Stimulated activated CD4-positive, alpha-beta T cell treated with anti-CD3 and anti-CD28 coated beads, Interleukin-15, amount 100 ng/mL, for 48 hours (primary cell): ENCODE data around the gene C3orf49.

Experiments
- DNase-seq, 2 donors: peaks; one replicate each; pipeline ENCODE4 v3.0.0-alpha.2; 2020; ENCODE audit warnings: low read depth in 2 of 2

C3orf49 gene, protein sequence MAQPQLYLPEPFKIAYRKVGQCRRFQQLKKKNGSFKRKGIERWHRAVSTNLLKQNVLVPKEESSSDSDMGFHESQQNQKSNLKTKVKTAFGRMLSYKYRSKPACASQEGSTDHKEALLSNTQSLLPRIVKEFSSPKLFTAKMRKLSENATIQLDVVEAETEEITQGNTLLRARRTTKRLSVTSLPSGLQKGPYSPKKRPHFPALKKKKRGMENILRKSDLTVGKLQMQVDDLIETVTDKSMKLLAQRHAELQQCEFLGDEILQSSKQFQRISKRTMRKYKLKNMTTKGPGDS

DNA sequence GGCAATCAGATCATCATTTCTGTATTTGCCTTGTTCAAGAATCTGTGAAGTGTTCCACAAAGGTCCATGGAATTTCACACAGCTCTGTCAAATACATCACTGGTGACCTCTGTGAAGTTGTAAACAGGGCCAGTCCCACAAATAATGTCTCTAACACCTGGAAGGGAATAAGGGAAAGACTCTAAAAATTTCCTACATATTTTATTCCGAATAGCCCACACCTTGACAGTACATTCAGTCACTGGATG lies at the start of gene C3orf49:
TSS of gene C3orf49 (plus strand) at position 149 of the 248 bp plus-strand sequence. CDS start 173 bp downstream, outside the sequence.
- no peak for DNase-seq

DNA sequence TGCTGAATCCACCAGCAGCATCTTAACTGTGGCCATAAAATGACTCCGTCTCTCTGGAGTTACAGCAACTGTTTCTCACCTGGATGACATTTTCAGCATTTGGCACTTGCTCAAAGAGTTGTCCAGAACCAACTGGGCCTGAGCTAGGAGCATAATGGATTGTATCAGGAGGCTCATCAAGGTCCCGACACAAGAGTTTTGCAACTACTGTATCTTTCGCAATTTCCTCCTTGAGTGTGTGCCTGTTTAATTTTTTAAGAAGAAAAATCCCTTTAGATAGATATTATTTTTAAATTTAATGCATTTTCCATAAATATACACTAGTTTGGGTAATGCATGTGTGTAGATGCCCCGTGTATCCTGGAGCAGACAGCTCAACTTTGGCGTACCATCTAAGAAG lies 44.3 kb upstream of the C3orf49 start:
- no peak for DNase-seq

DNA sequence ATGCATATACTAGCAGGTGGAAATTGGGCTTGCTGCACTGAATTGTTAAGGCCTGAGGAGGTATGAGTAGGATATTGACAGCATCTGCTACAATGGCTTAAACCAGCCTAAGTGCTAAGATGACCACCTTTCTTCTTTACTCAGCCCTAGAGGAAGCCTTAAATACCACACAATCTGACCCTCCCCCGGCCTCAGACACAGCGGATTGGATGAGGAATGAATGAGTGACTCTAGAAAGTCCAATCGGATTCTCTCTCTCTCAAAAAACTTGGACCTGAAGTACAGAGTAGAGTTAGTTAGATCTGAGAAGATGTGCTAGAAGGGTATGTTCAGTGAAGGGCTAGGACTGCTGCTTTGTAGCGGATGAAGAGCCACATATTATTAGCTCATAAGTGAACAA lies 39.9 kb upstream of the C3orf49 start:
- DNase-seq: no peak

DNA sequence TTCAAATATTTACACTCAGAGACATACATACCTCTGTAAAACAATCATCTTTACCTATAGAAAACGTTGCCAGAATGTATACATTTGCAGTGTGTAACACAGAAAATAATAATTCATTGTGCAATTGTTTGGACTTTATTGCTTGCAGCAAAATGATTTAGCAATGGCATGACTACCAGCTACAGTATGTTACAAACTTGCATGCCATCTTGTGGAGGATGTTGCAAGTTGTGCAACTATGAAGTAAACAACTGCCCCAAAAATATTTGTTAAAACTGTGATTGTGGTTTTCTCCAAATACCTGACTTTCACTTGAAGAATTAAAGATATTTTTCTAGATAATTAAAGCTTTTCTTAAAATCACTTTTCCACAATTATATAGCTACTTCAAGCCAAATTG lies 27.1 kb upstream of the C3orf49 start:
- DNase-seq: no peak

DNA sequence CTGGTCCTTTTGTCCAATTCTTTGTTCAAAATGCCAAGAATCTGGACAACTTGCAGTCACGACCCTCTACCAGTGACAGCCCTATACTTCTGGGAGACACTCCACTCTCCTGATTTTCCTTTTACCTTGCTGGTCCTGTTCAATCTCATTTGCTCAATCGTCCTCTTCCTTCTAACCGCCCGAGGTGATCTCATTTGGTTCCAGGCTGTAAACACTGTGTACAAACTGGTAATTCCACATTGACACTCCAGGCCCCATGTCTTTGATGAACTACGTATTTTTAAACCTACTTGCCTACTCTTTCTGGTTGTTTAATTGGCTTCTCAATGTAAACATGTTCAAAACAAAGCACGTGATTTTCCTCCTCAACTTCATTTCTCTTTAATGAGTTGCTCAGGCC lies 23.7 kb upstream of the C3orf49 start:
- DNase-seq: no peak

DNA sequence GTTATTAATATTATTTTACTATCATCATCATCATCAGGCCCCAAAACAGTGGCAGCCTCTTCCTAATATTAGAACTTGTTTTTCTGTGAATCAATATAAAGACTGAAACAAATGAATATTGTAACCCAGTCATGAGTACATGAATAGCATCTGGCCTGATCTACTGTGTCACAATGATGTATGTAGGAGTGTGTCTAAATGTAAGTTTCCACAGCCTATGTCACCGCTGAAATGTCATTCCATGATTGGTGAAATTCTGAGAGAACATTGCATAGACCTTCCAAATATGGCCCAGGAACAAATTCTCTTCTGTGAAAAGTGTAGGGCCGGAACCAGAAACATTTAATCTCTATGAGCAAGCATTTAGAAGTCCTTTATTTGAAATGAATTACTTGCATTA lies 20.6 kb upstream of the C3orf49 start:
- no peak for DNase-seq

DNA sequence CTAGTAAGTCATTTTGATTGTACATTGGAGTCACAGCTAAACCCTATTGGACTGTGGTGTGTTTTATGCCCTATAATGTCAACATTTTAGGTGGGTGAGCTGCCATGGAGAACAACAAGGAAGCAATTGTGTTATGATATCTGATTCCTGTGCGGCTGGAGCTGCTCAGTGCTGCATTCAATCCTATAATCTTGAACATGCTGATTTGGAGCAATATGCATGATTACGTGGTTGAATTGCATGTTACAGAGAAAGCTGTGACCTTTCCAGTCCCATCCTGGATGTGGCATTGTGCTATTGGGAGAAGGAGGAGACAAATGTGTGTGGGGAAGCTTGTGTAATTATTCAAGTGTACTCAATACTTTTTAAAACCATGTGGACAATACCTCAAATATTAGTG lies 20.1 kb upstream of the C3orf49 start:
- DNase-seq: no peak

DNA sequence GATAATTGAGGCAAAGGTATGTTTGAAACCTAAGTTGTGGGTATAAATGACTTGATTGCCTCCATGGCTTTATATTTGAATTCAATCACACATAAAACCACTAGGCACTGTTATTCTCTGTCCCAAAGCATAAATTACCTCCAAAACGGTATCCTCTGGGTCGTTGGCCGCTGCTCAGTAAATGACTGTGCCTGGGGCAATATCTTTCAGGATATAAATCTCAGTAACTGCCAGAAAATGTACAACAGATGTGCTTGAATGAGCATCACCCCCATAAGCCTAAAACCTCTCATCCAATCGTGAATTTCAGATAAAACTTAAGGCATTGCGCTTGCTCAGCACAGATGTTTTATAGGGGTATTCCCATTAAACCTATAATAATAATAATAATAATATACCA lies 19.0 kb upstream of the C3orf49 start:
- no peak for DNase-seq

DNA sequence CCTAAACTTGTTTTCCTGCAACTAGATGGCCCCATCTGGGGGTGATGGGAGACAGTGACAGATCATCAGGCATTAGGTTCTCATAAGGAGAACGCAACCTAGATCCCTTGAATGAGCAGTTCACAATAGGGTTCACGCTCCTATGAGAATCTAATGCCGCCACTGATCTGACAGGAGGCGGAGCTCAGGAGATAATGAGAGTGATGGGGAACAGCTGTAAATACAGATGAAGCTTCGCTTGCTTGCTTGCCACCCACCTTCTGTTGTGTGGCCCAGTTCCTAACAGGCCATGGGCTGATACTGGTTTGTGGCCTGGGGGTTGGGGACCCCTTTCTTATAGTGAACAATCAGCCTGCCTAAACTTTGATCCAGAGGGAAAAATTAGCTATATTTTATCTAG lies 15.2 kb upstream of the C3orf49 start:
- no peak for DNase-seq

DNA sequence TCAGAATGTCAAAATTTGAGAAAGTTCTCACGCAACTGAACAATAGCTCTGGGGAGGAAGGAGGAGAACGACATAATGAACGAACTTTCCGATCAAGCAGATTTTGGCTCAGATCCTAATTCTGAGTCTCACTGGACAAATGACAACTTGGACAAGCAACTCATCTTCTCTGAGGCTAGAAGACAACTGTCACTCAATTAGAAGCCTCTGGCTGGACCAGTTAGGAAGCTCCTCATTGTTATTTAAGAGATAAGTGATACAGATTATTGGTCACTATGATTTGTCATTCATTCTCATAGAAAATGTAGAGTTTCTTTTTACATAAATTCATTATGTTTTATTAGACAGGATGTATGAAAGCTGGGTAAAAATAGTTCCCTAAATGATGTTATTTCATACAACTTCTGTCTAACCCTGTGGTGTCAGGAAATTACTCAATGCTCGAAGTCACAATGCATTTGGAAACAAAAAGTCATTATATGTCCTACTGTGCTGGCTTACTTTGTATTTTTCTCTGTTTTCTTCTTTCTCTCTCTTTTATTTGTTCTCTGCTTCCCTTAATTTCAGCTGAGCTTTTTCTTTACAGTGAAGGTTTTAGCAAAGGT lies 11.0 kb upstream of the C3orf49 start:
- no peak for DNase-seq

DNA sequence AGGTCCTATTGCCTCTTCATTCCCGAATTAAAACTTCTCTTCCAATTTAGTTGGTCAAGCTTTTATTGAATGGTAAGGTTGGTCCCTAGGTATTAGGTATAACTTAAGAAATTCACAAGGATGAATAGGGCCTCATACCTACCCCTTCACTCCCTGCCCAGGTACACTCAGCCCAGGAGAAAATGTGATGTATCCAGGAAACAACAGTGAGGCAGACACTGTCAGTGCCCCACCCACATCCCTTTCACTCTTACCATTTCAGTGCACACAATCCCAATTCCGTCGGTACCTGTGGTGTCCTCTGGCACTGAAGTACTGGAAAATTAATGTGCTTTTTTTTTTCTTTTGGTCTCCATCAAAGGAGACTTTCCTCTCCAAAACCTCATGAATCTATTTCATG lies 10.5 kb upstream of the C3orf49 start:
- no peak for DNase-seq

DNA sequence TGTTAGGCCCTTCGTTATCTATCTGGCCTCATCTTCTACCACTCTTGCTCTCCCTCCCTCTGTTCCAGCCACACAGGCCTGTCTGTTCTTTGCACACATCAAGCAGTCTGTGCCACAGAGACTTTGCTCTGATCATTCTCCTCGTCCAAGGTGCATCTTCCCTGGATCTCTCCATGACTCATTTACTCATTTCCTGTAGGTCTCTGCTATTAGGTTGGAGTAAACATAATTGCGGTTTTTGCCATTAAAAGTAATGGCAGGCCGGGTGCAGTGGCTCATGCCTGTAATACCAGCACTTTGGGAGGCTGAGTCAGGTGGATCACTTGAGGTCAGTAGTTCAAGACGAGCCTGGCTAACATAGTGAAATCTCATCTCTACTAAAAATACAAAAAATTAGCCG lies 9.5 kb upstream of the C3orf49 start:
- no peak for DNase-seq

DNA sequence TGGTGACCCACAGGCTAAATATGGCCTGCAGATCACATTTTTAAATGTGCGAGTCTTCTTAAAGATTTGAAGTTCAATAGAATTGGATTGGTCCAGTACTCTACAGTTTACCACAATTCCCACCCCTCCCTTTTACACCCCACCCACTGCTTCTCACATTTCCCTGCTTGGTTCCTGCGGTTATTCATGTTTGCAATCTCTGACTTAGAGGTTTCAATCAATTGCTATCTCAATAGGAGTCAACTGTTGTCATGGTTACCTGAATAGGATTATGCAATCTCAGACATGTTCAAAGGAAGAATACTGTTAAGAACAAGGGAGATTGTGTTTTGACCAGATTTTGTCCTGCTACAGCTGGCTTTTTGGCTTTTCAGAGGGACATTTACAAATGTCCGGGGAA lies 4.9 kb upstream of the C3orf49 start:
- no peak for DNase-seq

DNA sequence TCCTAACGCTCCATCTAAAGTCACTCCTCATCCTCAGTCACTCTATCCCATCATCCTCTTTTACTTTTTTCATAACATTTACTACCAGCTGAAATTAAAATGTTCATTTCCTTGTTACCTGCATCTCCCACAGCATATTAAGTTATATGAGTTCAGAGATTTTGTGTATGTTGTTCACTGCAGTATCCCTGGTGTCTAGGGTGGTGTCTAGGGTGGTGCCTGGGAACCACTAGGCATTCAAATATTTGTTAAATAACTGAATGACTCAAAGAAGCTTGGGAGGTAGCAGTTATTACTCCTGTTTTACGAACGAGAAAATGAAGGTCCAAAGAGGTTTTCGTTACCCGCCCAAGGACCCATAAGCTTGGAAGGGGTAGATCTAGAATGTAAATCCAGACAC lies 1.9 kb upstream of the C3orf49 start:
- DNase-seq: no peak

DNA sequence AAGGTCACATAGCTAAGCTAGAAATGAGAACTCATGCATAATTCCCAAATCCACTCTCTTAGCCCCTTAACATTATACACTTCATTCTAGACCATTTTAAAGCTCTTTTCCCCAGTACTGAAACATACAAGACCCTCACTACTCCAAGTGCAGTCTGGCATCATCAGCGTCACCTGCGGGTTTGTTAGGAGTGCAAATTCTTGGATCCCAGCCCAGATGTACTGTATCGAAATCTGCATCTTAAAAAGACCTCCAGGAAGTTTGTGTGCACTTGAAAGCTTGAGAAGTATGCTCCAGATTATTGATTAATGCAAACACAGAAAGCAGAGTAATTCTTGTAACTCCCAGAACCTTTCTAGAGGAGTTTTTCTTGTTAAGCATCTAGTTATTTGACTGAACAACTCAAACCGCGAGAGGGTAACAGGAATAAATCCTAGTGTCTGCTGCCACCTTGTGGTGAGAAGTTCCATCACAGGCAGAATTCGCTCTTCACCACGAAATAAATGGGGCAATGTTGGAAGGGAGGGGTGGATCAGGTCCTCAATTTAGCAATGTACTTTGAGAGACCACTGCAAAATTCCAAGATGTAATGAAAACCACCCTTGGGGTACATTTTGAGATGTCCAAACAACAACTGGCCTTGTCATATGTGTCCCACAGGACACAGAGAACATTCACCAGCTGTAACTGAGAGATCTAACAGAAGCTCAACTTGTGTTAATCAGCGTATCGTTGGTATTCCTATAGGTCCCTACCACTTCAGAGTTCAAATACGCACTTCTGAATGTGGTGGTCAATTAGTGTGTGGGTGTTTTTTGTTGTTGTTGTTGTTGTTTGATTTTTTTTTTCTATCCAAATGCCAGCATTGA lies 583 bp upstream of the C3orf49 start:
- peak; percentile 7 to 42 for DNase-seq

DNA sequence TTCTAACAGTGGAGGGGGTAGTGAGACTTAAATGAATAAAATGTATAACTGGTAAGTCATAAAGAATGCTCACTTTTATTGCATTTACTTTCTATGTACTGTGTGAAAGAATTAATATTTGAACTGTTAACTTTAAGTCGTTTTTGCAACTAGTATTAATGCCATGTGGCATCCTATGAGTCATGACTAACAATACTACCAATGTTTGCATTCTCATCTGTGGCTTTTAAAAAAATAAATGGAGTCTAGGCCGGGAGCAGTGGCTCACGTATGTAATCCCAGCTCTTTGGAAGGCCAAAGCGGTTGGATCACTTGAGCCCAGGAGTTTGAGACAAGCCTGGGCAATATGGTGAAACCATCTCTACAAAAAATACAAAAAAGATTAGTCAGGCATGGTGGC lies 5.2 kb downstream of the C3orf49 start:
- DNase-seq: no peak

DNA sequence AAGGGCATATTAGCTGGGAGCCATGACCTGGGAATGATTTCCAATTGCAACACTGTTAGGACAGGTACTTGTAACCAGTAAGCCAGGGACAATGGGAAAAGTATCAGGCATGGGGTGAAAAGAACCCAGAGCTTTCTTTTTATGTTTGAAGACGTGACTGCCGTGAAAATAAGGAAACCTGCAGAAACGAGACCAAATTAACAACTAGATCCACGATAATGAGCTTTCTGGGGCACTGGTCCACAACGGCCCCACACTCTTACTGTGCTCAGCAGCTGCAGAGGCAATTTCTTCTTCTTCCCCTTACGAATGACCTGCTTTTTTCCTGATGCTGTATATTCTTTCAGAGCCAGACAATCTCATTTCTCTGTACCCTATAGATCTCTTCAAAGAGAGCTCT lies 11.4 kb downstream of the C3orf49 start:
- no peak for DNase-seq

DNA sequence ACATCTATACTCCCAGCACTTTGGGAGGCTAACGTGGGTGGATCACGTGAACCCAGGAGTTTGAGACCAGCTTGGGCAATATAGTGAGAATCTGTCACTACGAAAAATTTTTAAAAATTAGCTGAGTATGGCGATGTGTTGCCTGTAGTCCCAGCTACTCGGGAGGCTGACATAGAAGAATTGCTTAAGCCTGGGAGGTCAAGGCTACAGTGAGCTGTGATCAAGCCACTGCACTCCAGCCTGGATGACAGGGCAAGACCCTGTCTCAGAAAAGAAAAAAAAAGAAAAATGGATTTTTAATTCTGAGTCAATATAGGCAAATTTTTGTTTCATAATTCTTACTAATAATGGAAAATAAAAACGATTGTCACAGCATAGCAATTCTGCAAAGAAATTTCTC lies 13.3 kb downstream of the C3orf49 start:
- DNase-seq: no peak

DNA sequence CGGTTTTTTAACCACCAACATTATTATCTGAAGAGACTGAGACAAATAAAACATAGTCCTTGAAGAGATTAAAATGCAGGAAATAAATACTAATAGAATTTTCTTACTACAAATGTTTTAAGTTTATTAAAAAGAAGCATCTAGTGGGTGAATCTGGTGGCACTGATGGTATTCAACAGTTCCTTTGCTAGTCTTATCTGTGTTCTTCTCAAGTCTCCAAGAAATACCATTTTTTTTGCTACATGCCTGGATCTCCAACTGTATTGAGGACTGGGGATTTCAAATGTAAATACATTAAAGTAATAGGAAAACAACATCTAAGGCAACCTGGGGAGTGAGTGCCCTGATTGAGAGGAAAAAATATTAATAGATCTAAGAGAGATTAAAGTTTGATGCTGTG lies 22.6 kb downstream of the C3orf49 start:
- DNase-seq: no peak

DNA sequence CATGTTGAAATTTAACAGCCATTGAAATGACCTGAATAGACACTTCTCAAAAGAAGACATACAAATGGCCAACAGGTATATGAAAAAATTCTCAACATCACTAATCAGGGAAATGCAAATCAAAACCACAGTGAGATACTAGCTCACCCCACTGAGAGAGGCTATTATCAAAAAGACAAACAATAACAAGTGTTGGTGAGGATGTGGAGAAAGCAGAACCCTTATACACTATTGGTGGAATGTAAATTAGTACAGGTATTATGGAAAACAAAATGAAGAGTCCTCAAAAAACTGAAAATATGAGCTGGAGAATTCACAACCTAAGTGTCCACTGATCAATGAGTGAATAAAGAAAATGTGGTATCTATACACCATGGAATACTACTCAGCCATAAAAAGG lies 23.0 kb downstream of the C3orf49 start:
- DNase-seq: no peak

DNA sequence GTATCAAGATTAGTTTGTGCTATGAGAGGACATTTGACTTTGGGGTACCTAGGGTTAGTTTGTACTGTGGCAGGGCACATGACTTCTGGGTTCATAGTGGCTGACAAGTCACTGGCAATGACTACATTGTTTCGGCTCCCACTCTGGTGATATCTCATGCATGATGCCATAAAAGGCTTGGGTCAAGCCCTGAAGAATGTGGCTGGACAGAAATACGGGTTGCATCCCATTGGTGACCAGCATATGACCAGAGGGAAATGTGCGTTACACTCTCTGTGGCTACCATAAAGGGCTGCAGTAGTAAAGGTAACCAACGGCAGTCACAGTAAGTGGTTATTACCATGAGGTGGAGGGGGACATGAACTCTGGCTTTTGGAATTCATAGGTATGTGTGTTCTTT lies 26.1 kb downstream of the C3orf49 start:
- DNase-seq: no peak

DNA sequence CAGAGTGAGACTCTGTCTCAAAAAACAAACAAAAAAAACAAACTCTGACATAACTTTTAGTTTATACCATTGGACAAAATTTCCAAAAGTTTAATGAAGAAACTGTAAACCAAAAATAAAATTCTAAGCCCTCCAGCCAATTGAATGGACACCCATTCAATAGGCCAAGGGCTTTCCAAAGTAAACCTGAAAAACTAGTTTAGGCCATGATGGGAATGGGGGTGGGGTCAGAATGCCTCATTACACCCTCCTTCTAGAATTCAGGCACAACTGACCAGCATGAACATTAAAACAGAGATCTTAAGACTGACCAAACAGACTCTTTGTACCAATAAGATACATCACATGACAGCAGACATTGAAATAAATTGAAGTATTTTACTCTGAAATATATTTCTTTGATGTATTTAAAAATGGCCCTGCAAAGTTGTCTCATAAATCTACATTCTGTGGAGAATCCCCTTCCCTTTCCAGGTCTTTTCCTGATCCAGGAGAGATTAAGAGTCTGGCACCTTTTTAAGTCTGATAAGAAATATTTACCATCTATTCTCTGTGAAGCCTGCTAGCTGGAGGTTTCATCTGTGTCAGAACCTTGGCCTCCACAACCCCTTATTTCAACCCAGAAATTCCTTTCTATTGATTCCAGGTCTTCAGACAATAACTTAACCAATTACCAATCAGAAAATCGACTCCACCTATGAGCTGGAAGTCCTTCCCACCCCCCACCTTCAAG lies 28.8 kb downstream of the C3orf49 start:
- no peak for DNase-seq

DNA sequence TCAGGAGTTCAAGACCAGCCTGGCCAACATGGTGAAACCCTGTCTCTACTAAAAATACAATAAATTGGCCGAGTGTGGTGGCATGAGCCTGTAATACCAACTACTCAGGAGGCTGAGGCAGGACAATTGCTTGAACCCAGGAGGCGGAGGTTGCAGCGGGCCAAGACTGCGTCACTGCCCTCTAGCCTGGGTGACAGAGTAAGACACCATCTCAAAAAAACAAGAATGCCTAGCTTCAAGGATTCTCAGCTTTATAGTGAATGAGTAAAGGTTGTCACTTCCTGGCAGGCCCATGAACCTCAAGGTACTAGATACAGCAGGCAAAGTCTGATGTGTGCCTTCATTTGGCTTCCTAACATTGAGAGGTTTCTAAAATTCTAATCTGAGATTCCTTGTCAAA lies 30.1 kb downstream of the C3orf49 start:
- no peak for DNase-seq
